SKM-1 treated with dmso at 0.1 percent for 144 hours (cell line): ENCODE results near the gene NRG3.
"Not testable (repeated sequence)": the region's sequence is repeated elsewhere in the genome, so short reads cannot be mapped to it uniquely, and the experiment has no call there.

Experiments
- DNase-seq: peaks from one replicate; lab custom pipeline; 2025; ENCODE audit not compliant: unreplicated experiment; lab: John Stamatoyannopoulos, UW

The NRG3 gene

DNA sequence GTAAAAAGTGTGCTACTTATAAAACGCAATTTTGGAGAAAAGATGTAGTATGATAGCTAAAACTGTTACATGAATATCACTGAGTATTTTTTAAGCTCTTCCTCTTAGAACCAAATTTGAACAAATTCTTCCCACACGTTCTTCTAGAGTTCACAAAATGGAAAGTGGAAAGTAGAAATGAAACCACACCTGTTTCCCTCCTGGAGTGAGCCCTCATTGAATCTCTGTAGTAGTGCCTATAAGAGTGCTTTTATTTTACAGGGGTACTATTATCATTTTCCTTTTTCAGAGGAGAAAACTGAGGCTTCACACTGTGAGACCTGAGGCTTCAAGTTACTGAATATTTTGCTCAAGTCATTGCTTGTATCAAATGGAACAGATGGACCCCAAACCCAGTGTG is 393.0 kb downstream of the NRG3 start:
- DNase-seq = no peak

DNA sequence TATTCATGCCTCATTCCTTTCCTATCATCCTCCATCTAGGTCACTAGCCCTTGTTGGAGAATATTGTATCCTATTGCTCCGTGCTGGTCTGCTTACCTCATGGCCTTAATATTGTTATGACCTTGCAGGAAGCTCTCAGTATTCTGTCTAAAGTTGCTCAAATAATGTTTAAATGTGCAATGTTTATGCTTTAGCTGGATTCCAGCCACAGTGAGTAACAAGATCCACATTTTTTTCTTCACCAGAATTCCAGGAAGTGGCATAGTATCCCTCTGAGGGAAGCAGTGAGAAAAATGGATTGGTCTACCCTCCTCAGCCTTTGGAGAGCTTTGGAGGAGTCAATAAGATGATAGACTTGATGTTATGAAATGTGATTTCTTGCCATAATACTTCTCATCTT is 402.6 kb downstream of the NRG3 start:
- DNase-seq = no peak

DNA sequence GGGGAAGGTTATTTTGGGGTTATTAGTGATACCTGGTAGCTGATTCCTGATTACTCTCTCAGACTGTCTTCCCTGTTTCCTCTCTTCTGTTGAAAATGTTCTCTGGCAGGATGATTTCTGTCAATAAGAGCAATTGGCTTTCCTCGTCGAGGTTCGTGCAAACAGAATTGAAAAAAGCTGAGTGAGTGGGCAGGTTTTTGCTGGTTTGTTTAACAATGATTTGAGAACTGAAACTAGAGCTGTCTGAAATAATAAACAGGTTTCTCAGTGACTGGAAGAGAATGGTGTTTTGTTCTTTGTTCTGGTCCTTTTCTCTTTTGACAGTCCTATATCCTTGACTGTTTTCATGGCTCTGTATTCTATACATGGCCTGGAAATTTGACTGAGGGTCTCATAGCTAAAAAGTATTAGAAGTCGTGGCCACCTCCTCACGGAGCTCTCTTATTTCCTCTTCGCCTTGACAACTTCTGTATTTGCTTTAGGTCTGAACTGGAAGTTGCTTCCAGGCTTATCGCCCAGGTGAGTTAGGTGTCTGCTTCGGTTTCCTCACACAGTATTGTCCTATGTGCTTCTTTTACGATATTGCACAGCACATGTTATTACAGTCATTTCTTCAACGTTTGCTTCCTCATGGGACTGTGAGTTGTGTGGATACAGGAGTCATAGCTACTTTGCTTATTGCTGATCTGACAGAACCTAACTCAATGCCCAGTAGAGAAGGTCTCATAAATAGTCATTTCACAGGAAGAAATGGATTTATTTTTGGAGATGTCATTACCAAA is 403.6 kb downstream of the NRG3 start:
- no peak for DNase-seq

- DNase-seq = no peak
These were observed 407.9 kb downstream of the NRG3 start for GRCh38 chr10:82282782-82283456.

DNA sequence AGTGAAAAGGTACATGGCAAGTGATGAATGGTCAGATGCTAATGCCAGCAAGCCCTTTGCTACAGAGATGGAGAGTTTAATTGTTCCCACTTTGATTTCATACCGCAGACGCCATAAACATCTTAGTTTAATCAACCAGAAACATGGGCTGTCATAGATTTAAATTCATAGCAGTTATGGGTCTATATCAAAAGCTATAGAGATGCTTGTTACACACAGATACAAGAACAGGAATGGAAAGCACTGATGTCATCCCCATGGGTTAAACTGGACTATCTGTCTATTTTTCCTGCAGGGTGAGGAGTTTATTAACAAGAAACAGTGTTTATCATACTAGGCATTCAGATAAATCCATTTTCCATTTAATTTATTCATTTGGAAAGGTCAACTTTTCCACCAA is 409.2 kb downstream of the NRG3 start:
- no peak for DNase-seq

DNA sequence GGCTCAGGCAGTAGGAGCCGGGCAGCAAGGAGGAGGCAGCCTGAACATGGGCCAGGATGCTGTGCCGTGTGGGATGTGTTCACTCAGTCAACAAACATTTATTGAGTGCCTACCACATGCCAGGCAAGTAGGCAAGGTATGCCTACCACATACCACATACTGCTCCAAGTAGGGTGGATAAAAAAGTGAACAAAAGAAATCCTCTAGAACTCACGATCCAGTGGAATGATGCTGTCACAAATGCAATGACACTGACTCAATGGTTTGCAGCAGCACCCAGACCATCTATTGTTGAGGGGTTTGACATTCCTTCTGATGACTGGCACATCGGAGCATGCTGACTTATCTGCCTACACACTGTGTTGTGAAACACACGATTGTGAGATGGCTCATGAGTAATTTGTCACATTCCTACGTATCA is 413.5 kb downstream of the NRG3 start:
- DNase-seq = no peak

GRCh38 chr10:82289945-82290344 is 415.0 kb downstream of the NRG3 start:
- no peak for DNase-seq

DNA sequence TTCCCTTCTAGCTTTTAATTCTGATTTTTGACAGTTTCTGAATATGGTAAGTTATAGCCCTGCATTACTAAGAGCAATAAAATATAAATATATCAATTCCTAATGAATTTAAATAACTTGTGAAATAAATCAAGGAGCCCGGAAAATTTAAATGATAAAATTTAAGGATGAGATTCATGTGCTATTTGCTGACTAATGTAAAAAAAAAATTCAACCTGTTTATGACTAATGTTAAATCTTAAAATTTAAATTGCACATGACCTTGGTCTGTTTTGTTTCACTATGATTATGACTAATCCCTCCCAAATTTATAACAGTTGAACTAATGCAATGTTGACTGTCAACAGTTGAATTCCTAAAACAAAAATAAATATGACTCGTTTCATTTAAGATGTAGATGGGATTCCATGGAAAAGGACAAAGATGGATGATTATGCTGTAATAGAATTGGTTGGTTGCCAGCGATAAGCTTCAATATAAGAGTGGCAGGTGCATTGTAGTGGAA is 419.9 kb downstream of the NRG3 start:
- DNase-seq = no peak

DNA sequence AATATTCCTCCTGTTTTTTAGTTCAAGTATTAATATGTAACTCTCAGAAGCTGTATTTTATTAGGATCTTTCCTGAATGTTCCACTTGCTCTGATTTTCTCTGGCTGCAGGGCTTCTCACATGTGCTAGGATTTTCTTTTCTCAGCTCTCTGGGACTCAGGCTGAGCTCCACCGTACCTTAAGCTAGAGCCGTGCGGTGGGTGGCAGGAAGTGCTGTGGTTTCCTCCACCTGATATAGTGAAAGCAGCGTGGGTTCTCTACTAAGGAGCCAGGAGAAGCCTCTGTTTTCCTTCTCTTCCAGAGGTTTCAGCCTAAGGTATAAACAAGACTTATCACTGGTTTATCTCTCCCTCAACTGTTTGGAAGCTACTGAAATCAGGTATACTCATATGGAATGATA is 433.6 kb downstream of the NRG3 start:
- no peak for DNase-seq

- no peak for DNase-seq
These were observed 435.8 kb downstream of the NRG3 start for GRCh38 chr10:82310839-82311238.

GRCh38 chr10:82313401-82313800 is 438.4 kb downstream of the NRG3 start:
- DNase-seq = no peak

DNA sequence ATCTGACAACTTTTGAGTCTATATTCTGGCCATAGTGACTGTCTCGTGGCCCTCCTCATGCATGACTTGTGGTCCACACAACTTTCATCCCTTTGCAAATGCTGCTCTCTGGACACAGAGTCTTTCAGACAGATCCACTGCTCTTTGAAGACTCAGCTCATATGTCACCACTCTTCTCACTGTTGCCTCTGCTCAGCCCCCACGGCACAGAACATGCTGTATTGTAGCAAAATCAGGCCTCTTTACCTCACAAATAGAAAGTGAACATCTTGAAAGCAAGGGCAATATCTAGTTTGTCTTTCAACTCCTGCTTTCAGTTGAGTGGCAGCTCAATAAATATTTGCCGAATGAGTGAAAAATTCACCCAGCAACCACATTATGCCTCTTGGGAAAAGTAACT is 443.5 kb downstream of the NRG3 start:
- no peak for DNase-seq

DNA sequence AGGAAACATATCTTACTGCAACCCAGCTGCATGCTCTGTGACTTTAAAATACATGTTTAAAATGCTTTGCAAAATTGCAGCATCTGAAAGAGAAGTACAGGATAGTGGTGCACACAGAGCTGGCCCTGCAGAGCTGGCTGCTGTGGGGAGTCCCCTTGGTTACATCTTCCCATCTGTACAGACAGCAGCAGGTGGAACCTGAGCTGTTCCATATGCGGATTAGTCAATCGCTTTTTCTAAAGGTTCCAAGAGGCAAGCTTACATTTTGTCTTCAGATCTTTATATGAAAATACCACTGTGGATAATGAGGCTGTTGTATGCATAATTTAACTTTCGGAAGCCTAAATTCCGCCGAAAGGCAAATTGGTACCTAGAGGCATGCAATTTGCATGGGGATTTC is 444.1 kb downstream of the NRG3 start:
- no peak for DNase-seq

- DNase-seq = no peak
These were observed 444.6 kb downstream of the NRG3 start for GRCh38 chr10:82319562-82319961.

DNA sequence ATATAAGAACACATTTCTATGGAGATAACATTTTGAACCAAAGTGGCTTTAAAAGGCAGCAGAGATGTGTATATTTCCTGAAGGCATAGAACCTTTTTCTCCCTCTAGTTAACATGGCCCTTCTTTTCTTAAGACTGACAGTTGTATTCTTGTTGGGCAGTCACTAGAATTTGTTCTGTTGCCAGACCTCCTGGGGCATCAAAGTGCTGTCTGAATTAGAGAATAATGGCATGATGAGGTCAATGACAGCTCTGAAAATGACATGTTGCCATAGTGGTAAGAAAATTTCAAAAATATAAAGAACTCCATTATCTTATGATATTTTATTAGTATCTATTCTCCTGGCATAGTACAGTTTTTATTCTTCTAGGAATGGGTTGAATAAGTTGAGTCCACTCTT is 446.7 kb downstream of the NRG3 start:
- no peak for DNase-seq

- DNase-seq = no peak
These were observed 456.7 kb downstream of the NRG3 start for GRCh38 chr10:82331716-82332115.

DNA sequence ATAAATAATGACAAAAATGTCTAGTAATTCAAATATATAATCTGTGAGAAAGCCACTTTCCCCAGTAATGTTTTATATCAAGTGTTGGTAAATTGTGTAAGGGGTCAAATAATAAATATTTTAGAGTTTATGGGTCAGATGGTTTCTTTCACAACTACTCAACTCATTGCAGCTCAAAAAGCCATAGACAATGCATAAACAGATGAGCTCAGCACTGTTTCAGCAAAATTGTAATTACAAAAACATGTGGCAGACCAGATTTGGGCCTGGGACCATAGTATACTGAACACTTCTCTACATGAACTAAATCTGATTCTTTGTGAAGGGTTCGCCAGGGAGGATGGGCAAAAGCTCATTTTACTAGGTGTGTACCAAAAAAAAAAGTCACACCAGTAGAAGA is 460.8 kb downstream of the NRG3 start:
- no peak for DNase-seq

DNA sequence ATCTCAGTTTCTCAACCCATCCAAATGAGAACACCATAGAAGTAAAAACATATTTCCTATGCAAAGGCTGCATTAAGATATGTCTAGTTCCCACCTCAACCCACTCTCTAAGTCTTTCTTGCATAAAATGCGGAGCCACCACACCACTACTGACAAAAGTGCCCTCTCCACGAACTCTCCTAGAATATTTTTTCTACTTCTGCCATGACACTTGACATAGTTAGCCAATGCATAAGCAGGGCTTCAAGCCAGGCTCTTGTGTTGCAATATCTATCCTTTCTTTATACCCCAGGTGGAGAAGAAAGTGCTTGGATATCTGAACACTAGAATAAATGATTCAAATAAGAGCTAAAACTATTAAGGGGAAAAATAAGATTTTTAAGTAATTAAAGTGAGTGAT is 465.2 kb downstream of the NRG3 start:
- no peak for DNase-seq

DNA sequence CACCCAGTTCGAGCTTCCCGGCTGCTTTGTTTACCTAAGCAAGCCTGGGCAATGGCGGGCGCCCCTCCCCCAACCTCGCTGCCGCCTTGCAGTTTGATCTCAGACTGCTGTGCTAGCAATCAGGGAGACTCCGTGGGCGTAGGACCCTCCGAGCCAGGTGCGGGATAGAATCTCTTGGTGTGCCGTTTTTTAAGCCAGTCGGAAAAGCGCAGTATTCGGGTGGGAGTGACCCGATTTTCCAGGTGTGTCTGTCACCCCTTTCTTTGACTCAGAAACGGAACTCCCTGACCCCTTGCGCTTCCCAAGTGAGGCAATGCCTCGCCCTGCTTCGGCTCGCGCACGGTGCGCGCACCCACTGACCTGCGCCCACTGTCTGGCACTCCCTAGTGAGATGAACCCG is 474.6 kb downstream of the NRG3 start:
- DNase-seq = not testable (repeated sequence)

DNA sequence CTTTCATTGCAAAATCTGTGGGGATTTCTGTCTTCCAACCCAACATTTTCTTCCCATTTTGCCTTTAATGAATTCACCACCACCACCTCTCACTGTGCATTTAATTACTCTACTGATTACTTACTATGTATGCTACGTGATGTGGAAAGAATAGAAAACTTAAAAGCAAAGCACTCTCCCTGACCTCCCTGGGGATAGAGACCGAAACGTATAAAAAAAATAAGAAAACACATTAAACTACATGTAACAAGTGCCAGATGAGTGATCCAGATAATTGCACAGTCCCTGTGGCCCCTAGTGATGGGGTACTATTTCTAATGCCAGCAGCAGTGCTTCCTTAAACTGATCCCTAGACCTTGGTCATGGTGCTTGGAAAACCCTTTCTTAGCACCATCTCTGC is 478.4 kb downstream of the NRG3 start:
- no peak for DNase-seq

GRCh38 chr10:82358486-82359099 is 483.6 kb downstream of the NRG3 start:
- DNase-seq = no peak

- no peak for DNase-seq
These were observed 486.3 kb downstream of the NRG3 start for GRCh38 chr10:82361256-82361655.
